GM12865 (cell line): Measurements from ENCODE around the gene MYO1E.

ENCODE experiments used
- DNase-seq: peaks from one replicate; pipeline ENCODE4 v3.0.0; 2010; ENCODE audit warnings: low read depth
- H3K4me3 ChIP-seq: 2 replicates; pipeline ENCODE4 v1.5.1; 2011; ENCODE audit warnings: mild to moderate bottlenecking, low read depth, low read length, control low read depth
- TF ChIP-seq, protein P1 (sequence below): IDR thresholded peaks from 2 replicates; pipeline ENCODE4 v1.5.1; 2011; ENCODE audit warnings: low read length, control low read depth, low read depth, inconsistent platforms; ENCODE audit not compliant: insufficient read depth; ENCODE audit errors: missing control alignments

MYO1E gene

DNA sequence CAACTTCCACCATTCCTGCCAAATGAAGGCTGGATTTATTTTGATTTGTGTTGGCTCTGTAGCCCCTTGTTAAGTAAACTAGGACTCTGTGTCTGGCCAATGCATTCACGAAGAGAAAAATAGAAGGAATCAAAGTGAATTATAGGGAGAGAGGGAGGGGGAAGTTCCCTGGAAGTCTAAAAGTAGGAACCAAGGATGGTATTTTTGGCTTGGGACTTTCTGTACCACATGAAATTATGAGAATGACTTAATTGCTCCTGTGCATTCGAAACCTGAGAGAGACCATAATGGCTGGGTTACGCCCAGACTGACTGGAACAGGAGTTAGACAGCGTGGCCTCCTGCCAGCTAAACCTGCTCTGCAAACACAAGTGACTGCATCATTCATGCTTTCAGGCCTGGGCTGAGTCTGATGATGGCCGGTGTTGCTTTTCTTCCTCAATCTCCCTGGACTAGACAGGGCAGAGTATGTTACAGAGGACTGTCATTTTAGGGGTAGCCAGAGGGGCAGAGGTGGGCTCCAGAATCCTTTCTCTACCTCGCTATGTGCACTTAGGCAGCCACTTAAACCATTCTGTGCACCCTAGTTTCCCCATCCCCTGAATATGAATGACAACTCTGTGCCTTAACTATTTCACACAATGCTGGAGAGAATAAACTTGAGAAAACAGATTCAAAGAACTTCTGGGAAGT is 58.9 kb downstream of the MYO1E start:
- DNase-seq, result peak; percentile 93
- H3K4me3 ChIP-seq, result no peak overlapping the region
- TF ChIP-seq, protein P1, sequence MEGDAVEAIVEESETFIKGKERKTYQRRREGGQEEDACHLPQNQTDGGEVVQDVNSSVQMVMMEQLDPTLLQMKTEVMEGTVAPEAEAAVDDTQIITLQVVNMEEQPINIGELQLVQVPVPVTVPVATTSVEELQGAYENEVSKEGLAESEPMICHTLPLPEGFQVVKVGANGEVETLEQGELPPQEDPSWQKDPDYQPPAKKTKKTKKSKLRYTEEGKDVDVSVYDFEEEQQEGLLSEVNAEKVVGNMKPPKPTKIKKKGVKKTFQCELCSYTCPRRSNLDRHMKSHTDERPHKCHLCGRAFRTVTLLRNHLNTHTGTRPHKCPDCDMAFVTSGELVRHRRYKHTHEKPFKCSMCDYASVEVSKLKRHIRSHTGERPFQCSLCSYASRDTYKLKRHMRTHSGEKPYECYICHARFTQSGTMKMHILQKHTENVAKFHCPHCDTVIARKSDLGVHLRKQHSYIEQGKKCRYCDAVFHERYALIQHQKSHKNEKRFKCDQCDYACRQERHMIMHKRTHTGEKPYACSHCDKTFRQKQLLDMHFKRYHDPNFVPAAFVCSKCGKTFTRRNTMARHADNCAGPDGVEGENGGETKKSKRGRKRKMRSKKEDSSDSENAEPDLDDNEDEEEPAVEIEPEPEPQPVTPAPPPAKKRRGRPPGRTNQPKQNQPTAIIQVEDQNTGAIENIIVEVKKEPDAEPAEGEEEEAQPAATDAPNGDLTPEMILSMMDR, result no peak

DNA sequence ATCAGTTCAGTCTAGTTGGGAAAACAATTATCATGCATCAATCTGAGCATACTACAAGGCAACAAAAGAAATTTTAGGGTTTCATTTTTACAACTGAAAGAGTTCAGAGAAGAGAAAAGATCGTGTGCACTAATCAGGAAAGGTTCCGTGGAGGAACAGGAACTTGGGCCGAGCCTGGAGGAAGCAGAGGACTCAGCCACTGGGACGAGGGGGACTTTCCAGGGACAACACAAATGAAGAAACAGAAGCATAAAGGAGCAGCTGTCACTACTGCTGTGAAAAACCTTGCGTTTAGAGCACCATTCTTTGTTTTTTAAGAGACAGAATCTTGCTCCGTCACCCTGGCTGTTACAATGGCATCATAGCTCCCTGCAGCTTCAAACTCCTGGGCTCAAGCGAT is 60.5 kb downstream of the MYO1E start:
- TF ChIP-seq, protein P1, result no peak
- H3K4me3 ChIP-seq, result no peak overlapping the region
- peak; percentile 61 for DNase-seq

DNA sequence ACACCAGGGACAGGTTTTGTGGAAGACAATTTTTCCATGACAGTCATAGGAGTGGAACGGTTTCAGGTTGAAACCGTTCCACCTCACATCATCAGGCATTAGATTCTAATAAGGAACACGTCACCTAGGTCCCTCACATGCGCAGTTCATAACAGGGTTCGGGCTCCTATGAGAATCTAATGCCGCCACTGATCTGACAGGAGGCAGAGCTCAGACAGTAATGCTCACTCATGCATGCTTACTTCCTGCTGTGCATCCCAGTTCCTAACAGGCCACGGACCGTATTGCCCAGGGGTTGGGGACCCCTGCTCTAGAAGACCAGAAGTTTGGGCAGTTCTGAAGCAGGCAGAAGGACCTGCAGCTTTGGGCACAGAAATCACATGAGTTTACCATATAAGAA is 61.5 kb downstream of the MYO1E start:
- H3K4me3 ChIP-seq, result no peak overlapping the region
- no peak for DNase-seq
- TF ChIP-seq, protein P1, result no peak

GRCh38 chr15:59309405-59309804 is 63.3 kb downstream of the MYO1E start:
- no peak for DNase-seq
- TF ChIP-seq, protein P1, result no peak
- H3K4me3 ChIP-seq, result no peak overlapping the region

DNA sequence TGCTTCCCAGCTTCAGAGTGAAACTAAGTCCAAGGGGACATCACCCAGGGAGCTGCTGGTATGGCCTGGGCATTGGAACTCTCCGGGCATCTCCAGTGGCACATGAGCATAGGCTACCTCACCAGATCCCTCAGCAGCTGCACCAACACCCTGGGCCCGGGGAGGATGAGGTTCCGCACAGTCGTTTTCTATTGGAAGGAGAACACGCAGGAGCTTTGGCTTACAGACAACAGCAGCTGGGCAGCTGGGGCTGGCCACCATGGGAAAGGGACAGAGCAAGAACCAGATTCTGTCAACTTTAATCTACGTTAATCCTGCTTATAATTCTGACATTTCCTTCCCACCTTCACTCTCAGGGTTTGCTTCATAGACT is 65.5 kb downstream of the MYO1E start:
- no peak overlapping the region for H3K4me3 ChIP-seq
- TF ChIP-seq, protein P1, result no peak
- DNase-seq, result no peak

- TF ChIP-seq, protein P1, result no peak
- DNase-seq, result no peak
- no peak overlapping the region for H3K4me3 ChIP-seq
These were observed 66.0 kb downstream of the MYO1E start for GRCh38 chr15:59306520-59307164.

DNA sequence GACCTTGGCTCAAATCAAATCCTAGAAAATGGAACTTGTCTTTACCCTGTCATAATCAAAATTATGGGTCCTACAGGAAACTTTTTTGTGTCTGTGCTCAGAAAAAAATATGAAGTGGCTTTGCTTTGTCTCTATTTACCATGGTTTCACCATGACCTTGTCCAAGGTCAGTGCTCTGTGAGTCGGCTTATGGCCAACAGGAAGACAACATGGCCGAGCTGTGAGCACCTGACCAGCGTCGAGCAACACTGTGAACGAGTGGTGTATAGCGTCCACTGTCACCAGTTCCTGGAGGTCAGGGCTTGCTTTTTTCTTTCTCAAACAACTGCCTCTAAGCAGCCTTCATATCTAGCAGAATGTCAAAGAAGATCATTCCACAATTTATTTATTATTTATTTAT is 67.9 kb downstream of the MYO1E start:
- DNase-seq, result no peak
- TF ChIP-seq, protein P1, result no peak
- no peak overlapping the region for H3K4me3 ChIP-seq
